GM12878 (cell line): Measurements from ENCODE around the gene REL.

Experiments used
- BRCA1 ChIP-seq: IDR thresholded peaks from 2 replicates; pipeline ENCODE4 v1.6.1; 2011; ENCODE audit warnings: low read depth, low read length, improper control_type of control experiment
- EGR1 ChIP-seq, 2 experiments: IDR thresholded peaks; 1 replicate in 1 of 2; 2 replicates in 1 of 2; pipeline ENCODE4 v1.6.1; 2011 to 2012; ENCODE audit warnings: low read depth in 2 of 2, low read length in 2 of 2, borderline replicate concordance in 1 of 2, mild to moderate bottlenecking in 1 of 2, moderate library complexity in 1 of 2
- EP300 ChIP-seq, 2 experiments: fragments of 150-350 bp in 1 of 2; IDR thresholded peaks; 2 replicates each; pipeline ENCODE4 v1.6.1; 2011 to 2012; ENCODE audit warnings: low read depth in 2 of 2, low read length in 2 of 2, borderline replicate concordance in 1 of 2, improper control_type of control experiment in 1 of 2, inconsistent platforms in 1 of 2; ENCODE audit not compliant: control insufficient read depth in 1 of 2
- FOXM1 ChIP-seq: IDR thresholded peaks from 2 replicates; pipeline ENCODE4 v1.6.1; 2012; ENCODE audit warnings: low read depth, mild to moderate bottlenecking, inconsistent platforms, low read length, moderate library complexity
- JUND ChIP-seq: IDR thresholded peaks from 2 replicates; pipeline ENCODE4 v1.6.1; 2012; ENCODE audit warnings: low read depth, mild to moderate bottlenecking, low read length, improper control_type of control experiment, moderate library complexity
- KDM1A ChIP-seq: fragments of 200-600 bp; sonication (generic); IDR thresholded peaks from 2 replicates; pipeline ENCODE4 v1.6.1; 2016; ENCODE audit warnings: borderline replicate concordance
- POLR2A ChIP-seq: IDR thresholded peaks from 2 replicates; pipeline ENCODE4 v1.6.1; 2011; ENCODE audit warnings: low read depth, mild to moderate bottlenecking, low read length
- POLR2AphosphoS5 ChIP-seq: IDR thresholded peaks from 2 replicates; pipeline ENCODE4 v1.6.1; 2011; ENCODE audit warnings: mild to moderate bottlenecking, low read length, inconsistent platforms
- SMAD5 ChIP-seq: IDR thresholded peaks from 2 replicates; pipeline ENCODE4 v1.6.1; 2016; ENCODE audit warnings: antibody characterized with exemption, low read depth
- SPI1 ChIP-seq: IDR thresholded peaks from 2 replicates; pipeline ENCODE4 v1.6.1; 2011; ENCODE audit warnings: low read depth, mild to moderate bottlenecking, low read length, moderate library complexity, borderline replicate concordance; ENCODE audit not compliant: insufficient read depth
- SUPT20H ChIP-seq: IDR thresholded peaks from 2 replicates; pipeline ENCODE4 v1.6.1; 2011; ENCODE audit warnings: low read depth, mild to moderate bottlenecking, low read length, moderate library complexity, borderline replicate concordance; ENCODE audit not compliant: control insufficient read depth
- YY1 ChIP-seq: IDR thresholded peaks from 2 replicates; pipeline ENCODE4 v1.6.1; 2011; ENCODE audit warnings: low read depth, mild to moderate bottlenecking, low read length
- ZNF24 ChIP-seq: fragments of 450-650 bp; IDR thresholded peaks from 2 replicates; pipeline ENCODE4 v1.6.1; 2017; ENCODE audit warnings: antibody characterized with exemption, mild to moderate bottlenecking
- TF ChIP-seq, protein P1 (sequence below): IDR thresholded peaks from 2 replicates; pipeline ENCODE4 v1.6.1; 2012; ENCODE audit warnings: low read depth, low read length, improper control_type of control experiment

DNA sequence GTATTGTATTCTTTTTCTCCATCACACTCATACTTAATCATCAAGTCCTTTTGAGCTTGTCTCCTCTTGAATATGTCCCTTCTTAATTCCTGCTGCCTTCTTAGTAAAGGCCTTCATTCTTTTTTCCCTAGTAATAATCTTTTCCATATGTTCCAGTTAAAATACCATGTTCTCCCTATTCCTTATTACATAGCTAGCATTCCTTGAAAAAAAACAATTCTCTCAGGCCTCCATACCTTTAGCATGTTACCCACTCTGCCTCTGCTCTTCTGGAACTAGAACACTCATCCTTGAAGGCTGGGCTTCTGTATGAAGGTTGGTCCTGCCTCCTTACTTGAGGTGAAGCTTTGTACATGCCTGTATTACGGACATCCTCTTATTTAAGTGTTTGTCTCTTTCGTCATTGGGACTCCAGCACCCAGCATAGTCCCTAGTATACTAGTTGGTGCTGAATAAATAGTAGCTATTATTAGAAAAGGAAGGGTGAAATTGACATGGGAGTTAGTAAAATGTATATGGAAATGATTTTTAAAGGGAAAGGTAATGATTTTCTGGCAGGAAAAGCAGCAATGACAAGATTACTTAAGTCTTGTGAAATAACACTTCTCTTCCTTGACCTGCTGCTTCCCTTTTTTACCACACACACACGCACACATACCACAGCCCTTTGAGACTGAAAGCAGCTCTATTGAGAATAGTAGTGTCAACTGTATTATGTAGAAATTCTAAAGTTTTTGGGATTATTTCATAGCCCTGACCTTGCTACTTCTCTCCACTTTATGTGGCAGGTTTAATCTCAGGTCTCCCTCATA, 45.6 kb downstream of the REL start:
- TF ChIP-seq EGR1 (IDR thresholded peaks at IDR 0.05; ENCODE audit: borderline replicate concordance in 1 of 2, low read depth in 2 of 2, low read length in 2 of 2): no peak
- TF ChIP-seq YY1: no peak
- TF ChIP-seq ZNF24: no peak
- TF ChIP-seq POLR2A: no peak
- no peak for TF ChIP-seq EP300 (IDR thresholded peaks at IDR 0.05; ENCODE audit: borderline replicate concordance in 1 of 2, control insufficient read depth in 1 of 2, low read depth in 2 of 2, low read length in 2 of 2)
- no peak for TF ChIP-seq SPI1
- no peak for TF ChIP-seq JUND
- no peak for TF ChIP-seq SMAD5
- TF ChIP-seq SUPT20H: no peak
- TF ChIP-seq, protein P1, sequence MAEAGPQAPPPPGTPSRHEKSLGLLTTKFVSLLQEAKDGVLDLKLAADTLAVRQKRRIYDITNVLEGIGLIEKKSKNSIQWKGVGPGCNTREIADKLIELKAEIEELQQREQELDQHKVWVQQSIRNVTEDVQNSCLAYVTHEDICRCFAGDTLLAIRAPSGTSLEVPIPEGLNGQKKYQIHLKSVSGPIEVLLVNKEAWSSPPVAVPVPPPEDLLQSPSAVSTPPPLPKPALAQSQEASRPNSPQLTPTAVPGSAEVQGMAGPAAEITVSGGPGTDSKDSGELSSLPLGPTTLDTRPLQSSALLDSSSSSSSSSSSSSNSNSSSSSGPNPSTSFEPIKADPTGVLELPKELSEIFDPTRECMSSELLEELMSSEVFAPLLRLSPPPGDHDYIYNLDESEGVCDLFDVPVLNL: no peak
- TF ChIP-seq FOXM1: no peak
- no peak for TF ChIP-seq POLR2AphosphoS5
- TF ChIP-seq BRCA1: no peak
- TF ChIP-seq KDM1A: no peak
